ENCODE measurements around the gene TMIGD3.

The TMIGD3 gene

GRCh38 chr1:111505641-111506119 is 2.2 kb upstream of the TMIGD3 start:
- Histone ChIP-seq H3K27ac (ENCODE audit: low read length) (no peak overlapping the region), H3K9me3 (ENCODE audit: control insufficient read depth, low read depth, low read length) (no peaks in the 10 kb centered on the region), H3K4me1 (ENCODE audit: control insufficient read depth, low read depth, low read length) (peaks cover 13% of the 10 kb centered on the region), H3K9ac (ENCODE audit: low read length) (no peak overlapping the region), H3K36me3 (ENCODE audit: control insufficient read depth, low read depth, low read length) (no peaks in the 10 kb centered on the region), H3K27me3 (ENCODE audit: control insufficient read depth, insufficient read depth, low read length) (no peaks in the 10 kb centered on the region), H3K4me3 (ENCODE audit: low read length) (no peak overlapping the region)

- no peaks in the 10 kb centered on the region for H3K27me3 ChIP-seq (ENCODE audit: control insufficient read depth, insufficient read depth, low read length)
- no peak overlapping the region for H3K27ac ChIP-seq (ENCODE audit: low read length)
- no peaks in the 10 kb centered on the region for H3K36me3 ChIP-seq (ENCODE audit: control insufficient read depth, low read depth, low read length)
- H3K9me3 ChIP-seq (ENCODE audit: control insufficient read depth, low read depth, low read length): no peaks in the 10 kb centered on the region
- H3K9ac ChIP-seq (ENCODE audit: low read length): no peak overlapping the region
- H3K4me3 ChIP-seq (ENCODE audit: low read length): no peak overlapping the region
- peaks cover 13% of the 10 kb centered on the region for H3K4me1 ChIP-seq (ENCODE audit: control insufficient read depth, low read depth, low read length)
Observed at GRCh38 chr1:111504097-111504496, 664 bp upstream of the TMIGD3 start.

- H3K4me1 ChIP-seq (ENCODE audit: control insufficient read depth, low read depth, low read length): no peaks in the 10 kb centered on the region
- H3K36me3 ChIP-seq (ENCODE audit: control insufficient read depth, low read depth, low read length): no peaks in the 10 kb centered on the region
- H3K9me3 ChIP-seq (ENCODE audit: control insufficient read depth, low read depth, low read length): no peaks in the 10 kb centered on the region
- H3K9ac ChIP-seq (ENCODE audit: low read length): no peak overlapping the region
- H3K27ac ChIP-seq (ENCODE audit: low read length): no peak overlapping the region
- H3K27me3 ChIP-seq (ENCODE audit: control insufficient read depth, insufficient read depth, low read length): no peaks in the 10 kb centered on the region
- no peak overlapping the region for H3K4me3 ChIP-seq (ENCODE audit: low read length)
Observed at GRCh38 chr1:111501645-111502044, 1.8 kb downstream of the TMIGD3 start.

- Histone ChIP-seq H3K9me3 (ENCODE audit: control insufficient read depth, low read depth, low read length) (no peaks in the 10 kb centered on the region), H3K4me1 (ENCODE audit: control insufficient read depth, low read depth, low read length) (no peaks in the 10 kb centered on the region), H3K27ac (ENCODE audit: low read length) (no peak overlapping the region), H3K9ac (ENCODE audit: low read length) (no peak overlapping the region), H3K27me3 (ENCODE audit: control insufficient read depth, insufficient read depth, low read length) (no peaks in the 10 kb centered on the region), H3K36me3 (ENCODE audit: control insufficient read depth, low read depth, low read length) (no peaks in the 10 kb centered on the region), H3K4me3 (ENCODE audit: low read length) (no peak overlapping the region)
Observed at GRCh38 chr1:111499026-111499785, 4.2 kb downstream of the TMIGD3 start.

GRCh38 chr1:111497592-111497991 is 5.8 kb downstream of the TMIGD3 start:
- Histone ChIP-seq H3K9me3 (ENCODE audit: control insufficient read depth, low read depth, low read length) (no peaks in the 10 kb centered on the region), H3K36me3 (ENCODE audit: control insufficient read depth, low read depth, low read length) (no peaks in the 10 kb centered on the region), H3K4me1 (ENCODE audit: control insufficient read depth, low read depth, low read length) (no peaks in the 10 kb centered on the region), H3K4me3 (ENCODE audit: low read length) (no peak overlapping the region), H3K27me3 (ENCODE audit: control insufficient read depth, insufficient read depth, low read length) (no peaks in the 10 kb centered on the region), H3K27ac (ENCODE audit: low read length) (no peak overlapping the region), H3K9ac (ENCODE audit: low read length) (no peak overlapping the region)

GRCh38 chr1:111496398-111496797 is 7.0 kb downstream of the TMIGD3 start:
- H3K27me3 ChIP-seq (ENCODE audit: control insufficient read depth, insufficient read depth, low read length): no peaks in the 10 kb centered on the region

GRCh38 chr1:111491070-111491469 is 12.4 kb downstream of the TMIGD3 start:
- H3K9me3 ChIP-seq (ENCODE audit: control insufficient read depth, low read depth, low read length): no peaks in the 10 kb centered on the region
- no peaks in the 10 kb centered on the region for H3K27me3 ChIP-seq (ENCODE audit: control insufficient read depth, insufficient read depth, low read length)
- H3K4me3 ChIP-seq (ENCODE audit: low read length): no peak overlapping the region
- no peak overlapping the region for H3K27ac ChIP-seq (ENCODE audit: low read length)
- no peaks in the 10 kb centered on the region for H3K4me1 ChIP-seq (ENCODE audit: control insufficient read depth, low read depth, low read length)
- H3K36me3 ChIP-seq (ENCODE audit: control insufficient read depth, low read depth, low read length): no peaks in the 10 kb centered on the region
- H3K9ac ChIP-seq (ENCODE audit: low read length): no peak overlapping the region

More at GRCh38 chr1:111496398-111496797, 7.0 kb downstream of the TMIGD3 start:
- Histone ChIP-seq H3K9ac (ENCODE audit: low read length) (no peak overlapping the region), H3K36me3 (ENCODE audit: control insufficient read depth, low read depth, low read length) (no peaks in the 10 kb centered on the region), H3K9me3 (ENCODE audit: control insufficient read depth, low read depth, low read length) (no peaks in the 10 kb centered on the region), H3K27ac (ENCODE audit: low read length) (no peak overlapping the region), H3K4me1 (ENCODE audit: control insufficient read depth, low read depth, low read length) (no peaks in the 10 kb centered on the region), H3K4me3 (ENCODE audit: low read length) (no peak overlapping the region)

GRCh38 chr1:111490220-111490619 is 13.2 kb downstream of the TMIGD3 start:
- Histone ChIP-seq H3K27me3 (ENCODE audit: control insufficient read depth, insufficient read depth, low read length) (no peaks in the 10 kb centered on the region), H3K9ac (ENCODE audit: low read length) (no peak overlapping the region)

GRCh38 chr1:111489604-111490003 is 13.8 kb downstream of the TMIGD3 start:
- Histone ChIP-seq H3K27me3 (ENCODE audit: control insufficient read depth, insufficient read depth, low read length) (no peaks in the 10 kb centered on the region), H3K36me3 (ENCODE audit: control insufficient read depth, low read depth, low read length) (no peaks in the 10 kb centered on the region), H3K9ac (ENCODE audit: low read length) (no peak overlapping the region), H3K27ac (ENCODE audit: low read length) (no peak overlapping the region), H3K4me1 (ENCODE audit: control insufficient read depth, low read depth, low read length) (no peaks in the 10 kb centered on the region), H3K9me3 (ENCODE audit: control insufficient read depth, low read depth, low read length) (no peaks in the 10 kb centered on the region), H3K4me3 (ENCODE audit: low read length) (no peak overlapping the region)

More at GRCh38 chr1:111490220-111490619, 13.2 kb downstream of the TMIGD3 start:
- no peaks in the 10 kb centered on the region for H3K9me3 ChIP-seq (ENCODE audit: control insufficient read depth, low read depth, low read length)
- H3K36me3 ChIP-seq (ENCODE audit: control insufficient read depth, low read depth, low read length): no peaks in the 10 kb centered on the region
- no peaks in the 10 kb centered on the region for H3K4me1 ChIP-seq (ENCODE audit: control insufficient read depth, low read depth, low read length)
- H3K4me3 ChIP-seq (ENCODE audit: low read length): no peak overlapping the region
- no peak overlapping the region for H3K27ac ChIP-seq (ENCODE audit: low read length)

- no peaks in the 10 kb centered on the region for H3K36me3 ChIP-seq (ENCODE audit: control insufficient read depth, low read depth, low read length)
- no peaks in the 10 kb centered on the region for H3K4me1 ChIP-seq (ENCODE audit: control insufficient read depth, low read depth, low read length)
Observed at GRCh38 chr1:111488669-111489068, 14.8 kb downstream of the TMIGD3 start.

GRCh38 chr1:111487133-111487532 is 16.3 kb downstream of the TMIGD3 start:
- no peaks in the 10 kb centered on the region for H3K36me3 ChIP-seq (ENCODE audit: control insufficient read depth, low read depth, low read length)
- H3K4me3 ChIP-seq (ENCODE audit: low read length): no peak overlapping the region
- no peak overlapping the region for H3K27ac ChIP-seq (ENCODE audit: low read length)
- no peaks in the 10 kb centered on the region for H3K4me1 ChIP-seq (ENCODE audit: control insufficient read depth, low read depth, low read length)
- H3K27me3 ChIP-seq (ENCODE audit: control insufficient read depth, insufficient read depth, low read length): no peaks in the 10 kb centered on the region
- no peaks in the 10 kb centered on the region for H3K9me3 ChIP-seq (ENCODE audit: control insufficient read depth, low read depth, low read length)
- H3K9ac ChIP-seq (ENCODE audit: low read length): no peak overlapping the region

More at GRCh38 chr1:111488669-111489068, 14.8 kb downstream of the TMIGD3 start:
- no peak overlapping the region for H3K4me3 ChIP-seq (ENCODE audit: low read length)
- H3K27me3 ChIP-seq (ENCODE audit: control insufficient read depth, insufficient read depth, low read length): no peaks in the 10 kb centered on the region
- H3K27ac ChIP-seq (ENCODE audit: low read length): no peak overlapping the region
- no peaks in the 10 kb centered on the region for H3K9me3 ChIP-seq (ENCODE audit: control insufficient read depth, low read depth, low read length)
- no peak overlapping the region for H3K9ac ChIP-seq (ENCODE audit: low read length)

- Histone ChIP-seq H3K4me3 (ENCODE audit: low read length) (no peak overlapping the region), H3K36me3 (ENCODE audit: control insufficient read depth, low read depth, low read length) (no peaks in the 10 kb centered on the region), H3K9me3 (ENCODE audit: control insufficient read depth, low read depth, low read length) (no peaks in the 10 kb centered on the region), H3K9ac (ENCODE audit: low read length) (no peak overlapping the region), H3K4me1 (ENCODE audit: control insufficient read depth, low read depth, low read length) (no peaks in the 10 kb centered on the region), H3K27ac (ENCODE audit: low read length) (no peak overlapping the region), H3K27me3 (ENCODE audit: control insufficient read depth, insufficient read depth, low read length) (no peaks in the 10 kb centered on the region)
Observed at GRCh38 chr1:111486431-111486830, 17.0 kb downstream of the TMIGD3 start.
